SK-N-SH (cell line): Measurements from ENCODE around the gene ERCC6L.

Source experiments
- SIN3A ChIP-seq: IDR thresholded peaks from 2 replicates; pipeline ENCODE4 v1.6.1; 2012; ENCODE audit warnings: low read depth, mild to moderate bottlenecking, low read length, moderate library complexity, borderline replicate concordance
- TF ChIP-seq, protein P1 (sequence below): fragments of 200-600 bp; sonication (generic); IDR thresholded peaks from 2 replicates; pipeline ENCODE4 v1.6.1; 2017; ENCODE audit warnings: antibody characterized with exemption, mild to moderate bottlenecking, moderate library complexity

DNA sequence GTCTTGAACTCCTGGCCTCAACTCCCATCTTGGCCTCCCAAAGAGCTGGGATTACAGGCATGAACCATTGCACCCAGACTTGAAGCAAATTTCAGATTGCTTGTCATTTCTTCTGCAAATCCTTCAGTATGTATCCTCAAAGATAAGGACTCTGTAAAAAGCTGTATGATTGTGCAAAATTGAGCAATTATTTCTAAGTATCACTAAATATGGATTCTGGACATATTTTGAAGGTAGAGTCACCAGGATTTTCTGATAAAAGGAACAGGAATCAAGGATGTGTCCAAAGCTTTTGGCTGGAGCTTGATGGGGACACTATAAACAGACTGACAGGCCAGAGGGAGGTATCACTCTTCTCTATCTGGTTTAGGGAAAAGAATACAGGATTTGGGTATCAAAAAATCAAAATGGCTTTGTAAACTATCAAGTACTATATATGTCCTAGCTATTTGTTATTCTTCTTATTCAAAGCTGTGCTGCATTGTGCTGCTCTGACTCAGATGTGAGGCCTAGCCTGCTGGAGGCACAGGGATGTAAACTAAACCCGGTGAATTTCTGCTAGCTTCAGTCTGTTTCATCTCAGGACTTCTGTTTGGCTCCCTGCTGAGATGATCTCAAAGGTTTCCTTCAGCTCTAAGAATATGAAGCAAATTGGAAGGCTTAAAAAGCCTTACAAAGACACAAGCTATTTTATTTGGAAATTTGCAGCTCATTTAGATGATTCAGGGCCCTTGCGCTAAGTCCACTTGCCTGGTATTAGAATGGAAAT lies 30.0 kb upstream of the ERCC6L start:
- TF ChIP-seq, protein P1, sequence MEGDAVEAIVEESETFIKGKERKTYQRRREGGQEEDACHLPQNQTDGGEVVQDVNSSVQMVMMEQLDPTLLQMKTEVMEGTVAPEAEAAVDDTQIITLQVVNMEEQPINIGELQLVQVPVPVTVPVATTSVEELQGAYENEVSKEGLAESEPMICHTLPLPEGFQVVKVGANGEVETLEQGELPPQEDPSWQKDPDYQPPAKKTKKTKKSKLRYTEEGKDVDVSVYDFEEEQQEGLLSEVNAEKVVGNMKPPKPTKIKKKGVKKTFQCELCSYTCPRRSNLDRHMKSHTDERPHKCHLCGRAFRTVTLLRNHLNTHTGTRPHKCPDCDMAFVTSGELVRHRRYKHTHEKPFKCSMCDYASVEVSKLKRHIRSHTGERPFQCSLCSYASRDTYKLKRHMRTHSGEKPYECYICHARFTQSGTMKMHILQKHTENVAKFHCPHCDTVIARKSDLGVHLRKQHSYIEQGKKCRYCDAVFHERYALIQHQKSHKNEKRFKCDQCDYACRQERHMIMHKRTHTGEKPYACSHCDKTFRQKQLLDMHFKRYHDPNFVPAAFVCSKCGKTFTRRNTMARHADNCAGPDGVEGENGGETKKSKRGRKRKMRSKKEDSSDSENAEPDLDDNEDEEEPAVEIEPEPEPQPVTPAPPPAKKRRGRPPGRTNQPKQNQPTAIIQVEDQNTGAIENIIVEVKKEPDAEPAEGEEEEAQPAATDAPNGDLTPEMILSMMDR: no peak
- TF ChIP-seq SIN3A: no peak
